Activated naive CD4-positive, alpha-beta T cell treated with anti-CD3 and anti-CD28 coated beads for 36 hours (primary cell): Measurements from ENCODE around the gene CD6. TPM values are rescaled to one million over a fixed set of nuclear protein-coding genes. Genes with fewer than 3 reads are reported as not detected.

Experiments used
- CTCF ChIA-PET: fragments of 350-600 bp; sonication (Branson Sonifier 250); formaldehyde crosslinking; loops from one replicate; lab custom pipeline; 2021; ENCODE audit warnings: antibody characterized with exemption; lab: Charles Lee
- DNase-seq: peaks from one replicate; pipeline ENCODE4 v3.0.0-alpha.2; 2020
- H3K27ac Mint-ChIP-seq: one replicate; pipeline ENCODE4 v1.8.0; 2021; ENCODE audit warnings: mild to moderate bottlenecking, mixed read lengths
- H3K27me3 Mint-ChIP-seq: one replicate; pipeline ENCODE4 v1.8.0; 2021; ENCODE audit warnings: low read depth, mixed read lengths
- H3K36me3 Mint-ChIP-seq: one replicate; pipeline ENCODE4 v1.8.0; 2021; ENCODE audit warnings: low read depth, mixed read lengths
- H3K4me1 Mint-ChIP-seq: one replicate; pipeline ENCODE4 v1.8.0; 2021; ENCODE audit warnings: low read depth, mixed read lengths
- H3K4me3 Mint-ChIP-seq: one replicate; pipeline ENCODE4 v1.8.0; 2021; ENCODE audit warnings: mild to moderate bottlenecking, moderate library complexity, mixed read lengths
- H3K9me3 Mint-ChIP-seq: one replicate; pipeline ENCODE4 v1.8.0; 2021; ENCODE audit warnings: mixed read lengths
- intact Hi-C: fragments of 100-400 bp; cut with micrococcal nuclease; formaldehyde crosslinking; loops from one replicate; pipeline ENCODE4 v1.15.1; 2023
- total RNA-seq, 2 experiments: library from RNA; stranded (reverse); gene quantifications; one replicate each; pipeline ENCODE4 v1.2.3, GENCODE V29; 2021

The CD6 gene
- total RNA-seq, 2 experiments from 2014 or later: 227 to 234 TPM

- Mint-ChIP-seq H3K27ac (no peak overlapping the region), H3K36me3 (no peaks in the 10 kb centered on the region), H3K27me3 (no peaks in the 10 kb centered on the region), H3K4me1 (peaks cover 5% of the 10 kb centered on the region), H3K4me3 (no peak overlapping the region), H3K9me3 (no peaks in the 10 kb centered on the region)
- CTCF ChIA-PET: no interaction called here
- no peak for DNase-seq
- intact Hi-C loops: no loop called here
These were observed 33.7 kb upstream of the CD6 start for GRCh38 chr11:60937811-60938210.

GRCh38 chr11:60938500-60938899 is 33.0 kb upstream of the CD6 start:
- no peak overlapping the region for H3K4me3 Mint-ChIP-seq
- CTCF ChIA-PET: no interaction called here

GRCh38 chr11:60939301-60939700 is 32.2 kb upstream of the CD6 start:
- Mint-ChIP-seq H3K4me1 (peaks cover 5% of the 10 kb centered on the region), H3K9me3 (no peaks in the 10 kb centered on the region), H3K36me3 (no peaks in the 10 kb centered on the region), H3K4me3 (no peak overlapping the region), H3K27ac (no peak overlapping the region), H3K27me3 (no peaks in the 10 kb centered on the region)
- intact Hi-C loops: no loop called here
- no peak for DNase-seq
- CTCF ChIA-PET: interaction anchor here (0.6 to 3.8 kb wide), 3 partner anchors 24 to 355 kb away, joined by 3 to 18 read pairs (median 4); partner anchors contain the start of gene VWCE

More at GRCh38 chr11:60938500-60938899, 33.0 kb upstream of the CD6 start:
- intact Hi-C loops: no loop called here
- no peak for DNase-seq
- Mint-ChIP-seq H3K27me3 (no peaks in the 10 kb centered on the region), H3K4me1 (peaks cover 5% of the 10 kb centered on the region), H3K36me3 (no peaks in the 10 kb centered on the region), H3K27ac (no peak overlapping the region), H3K9me3 (no peaks in the 10 kb centered on the region)

- intact Hi-C loops: no loop called here
- Mint-ChIP-seq H3K36me3 (no peaks in the 10 kb centered on the region), H3K4me3 (no peak overlapping the region), H3K27ac (no peak overlapping the region), H3K27me3 (no peaks in the 10 kb centered on the region), H3K4me1 (peaks cover 5% of the 10 kb centered on the region), H3K9me3 (no peaks in the 10 kb centered on the region)
- CTCF ChIA-PET: interaction anchor here (0.6 to 3.8 kb wide), 6 partner anchors 16 to 355 kb away, joined by 3 to 18 read pairs (median 4); partner anchors contain the start of genes TMEM132A and VWCE
- no peak for DNase-seq
These were observed 31.6 kb upstream of the CD6 start for GRCh38 chr11:60939855-60940254.

- Mint-ChIP-seq H3K4me1 (peaks cover 5% of the 10 kb centered on the region), H3K27me3 (no peaks in the 10 kb centered on the region), H3K27ac (no peak overlapping the region), H3K9me3 (no peaks in the 10 kb centered on the region), H3K4me3 (no peak overlapping the region), H3K36me3 (peaks cover 3% of the 10 kb centered on the region)
- CTCF ChIA-PET: interaction anchor here (0.5 to 3.8 kb wide), 2 partner anchors 26 to 80 kb away, joined by 4 to 18 read pairs; no protein-coding TSS in a partner anchor
- intact Hi-C loops: no loop called here
- DNase-seq: no peak
These were observed 29.9 kb upstream of the CD6 start for GRCh38 chr11:60941371-60942119.

GRCh38 chr11:60942219-60942618 is 29.3 kb upstream of the CD6 start:
- intact Hi-C loops: no loop called here
- Mint-ChIP-seq H3K27ac (no peak overlapping the region), H3K4me1 (peaks cover 5% of the 10 kb centered on the region), H3K4me3 (no peak overlapping the region), H3K27me3 (no peaks in the 10 kb centered on the region), H3K9me3 (no peaks in the 10 kb centered on the region), H3K36me3 (peaks cover 3% of the 10 kb centered on the region)
- CTCF ChIA-PET: interaction anchor here (3.8 kb wide), 1 partner anchor 27 kb away, joined by 18 read pairs; no protein-coding TSS in a partner anchor
- no peak for DNase-seq

- peaks cover 3% of the 10 kb centered on the region for H3K36me3 Mint-ChIP-seq
- intact Hi-C loops: no loop called here
- H3K9me3 Mint-ChIP-seq: no peaks in the 10 kb centered on the region
- H3K27ac Mint-ChIP-seq: no peak overlapping the region
- no peak for DNase-seq
- no peak overlapping the region for H3K4me3 Mint-ChIP-seq
- CTCF ChIA-PET: interaction anchor here (0.7 kb wide), 1 partner anchor 1722 kb away, joined by 4 read pairs; the partner anchor contains the start of gene C11orf98
- H3K4me1 Mint-ChIP-seq: peaks cover 5% of the 10 kb centered on the region
- no peaks in the 10 kb centered on the region for H3K27me3 Mint-ChIP-seq
These were observed 28.4 kb upstream of the CD6 start for GRCh38 chr11:60942970-60943565.

- Mint-ChIP-seq H3K27ac (no peak overlapping the region), H3K4me1 (peaks cover 5% of the 10 kb centered on the region), H3K27me3 (no peaks in the 10 kb centered on the region), H3K9me3 (no peaks in the 10 kb centered on the region), H3K4me3 (no peak overlapping the region), H3K36me3 (peaks cover 3% of the 10 kb centered on the region)
- intact Hi-C loops: no loop called here
- CTCF ChIA-PET: interaction anchor here (0.7 to 1.2 kb wide), 2 partner anchors 22 to 184 kb away, joined by 3 to 4 read pairs; no protein-coding TSS in a partner anchor
- DNase-seq: no peak
These were observed 26.8 kb upstream of the CD6 start for GRCh38 chr11:60944490-60945294.

GRCh38 chr11:60945295-60945667 is 26.2 kb upstream of the CD6 start:
- no peak for DNase-seq
- H3K27me3 Mint-ChIP-seq: no peaks in the 10 kb centered on the region
- no peak overlapping the region for H3K27ac Mint-ChIP-seq
- CTCF ChIA-PET: interaction anchor here (0.7 to 1.5 kb wide), 3 partner anchors 21 to 192 kb away, joined by 3 to 4 read pairs (median 3); no protein-coding TSS in a partner anchor
- peaks cover 3% of the 10 kb centered on the region for H3K36me3 Mint-ChIP-seq
- peaks cover 7% of the 10 kb centered on the region for H3K4me1 Mint-ChIP-seq
- H3K4me3 Mint-ChIP-seq: no peak overlapping the region
- intact Hi-C loops: no loop called here
- no peaks in the 10 kb centered on the region for H3K9me3 Mint-ChIP-seq

- CTCF ChIA-PET: interaction anchor here (0.6 to 1.5 kb wide), 2 partner anchors 40 to 190 kb away, joined by 3 to 4 read pairs; no protein-coding TSS in a partner anchor
- peaks cover 3% of the 10 kb centered on the region for H3K36me3 Mint-ChIP-seq
- no peak overlapping the region for H3K4me3 Mint-ChIP-seq
- no peak for DNase-seq
- H3K27me3 Mint-ChIP-seq: no peaks in the 10 kb centered on the region
- H3K9me3 Mint-ChIP-seq: no peaks in the 10 kb centered on the region
- peaks cover 11% of the 10 kb centered on the region for H3K4me1 Mint-ChIP-seq
- no peak overlapping the region for H3K27ac Mint-ChIP-seq
- intact Hi-C loops: no loop called here
These were observed 24.7 kb upstream of the CD6 start for GRCh38 chr11:60946601-60947264.

GRCh38 chr11:60947700-60948099 is 23.8 kb upstream of the CD6 start:
- Mint-ChIP-seq H3K4me1 (peaks cover 21% of the 10 kb centered on the region), H3K27me3 (no peaks in the 10 kb centered on the region), H3K27ac (no peak overlapping the region), H3K9me3 (no peaks in the 10 kb centered on the region), H3K4me3 (no peak overlapping the region), H3K36me3 (peaks cover 3% of the 10 kb centered on the region)
- DNase-seq: no peak
- intact Hi-C loops: no loop called here
- CTCF ChIA-PET: no interaction called here
